ENCODE measurements around the gene SLC25A6. TPM values are rescaled to one million over a fixed set of nuclear protein-coding genes. Genes with fewer than 3 reads are reported as not detected.

Gene SLC25A6
- total and polyA plus RNA-seq, 9 of the 15 experiments (the other 6 are each of a cell fraction or from before 2014, with no cell fraction given), result 24.6 to 330 (median 129) TPM

GRCh38 chrX:1392376-1393068 lies 609 bp upstream of the SLC25A6 start (continued):
- peak; percentile 42; the same call in 1 of the 2 replicates for TF ChIP-seq CUX1 (CRISPR knock-in tag; IDR thresholded peaks at IDR 0.05)
- 0 out of 2 replicates have a peak, but pooled peaks have one; percentile 67 for TF ChIP-seq ZFPM2 (CRISPR knock-in tag; IDR thresholded peaks at IDR 0.05)
- TF ChIP-seq ZNF76 (CRISPR knock-in tag; IDR thresholded peaks at IDR 0.05; ENCODE audit: borderline replicate concordance), result peak; percentile 93
- peak; percentile 69; the same call in 1 of the 2 replicates for TF ChIP-seq GATAD2A (IDR thresholded peaks at IDR 0.05)
- no peak for TF ChIP-seq ATF1 (CRISPR knock-in tag; IDR thresholded peaks at IDR 0.05)
- peak; percentile 30; the same call in 1 of the 2 replicates for TF ChIP-seq ATF1 (tag; IDR thresholded peaks at IDR 0.05)
- peak in 1 of 3 experiments; percentile 68; a peak in 1 of 6 replicates for TF ChIP-seq ZBTB11 (CRISPR knock-in tag; IDR thresholded peaks at IDR 0.05)
- peak; percentile 98 for TF ChIP-seq NR2C2 (CRISPR knock-in tag; IDR thresholded peaks at IDR 0.05)
- peak; percentile 99 for TF ChIP-seq NR2C2 (tag; IDR thresholded peaks at IDR 0.05)
- peak; percentile 78 for TF ChIP-seq ELF2 (CRISPR knock-in tag; IDR thresholded peaks at IDR 0.05)
- TF ChIP-seq NR2C1 (IDR thresholded peaks at IDR 0.05), result peak; percentile 99
- TF ChIP-seq NR2C1 (tag; IDR thresholded peaks at IDR 0.05), result peak; percentile 99
- no peak for TF ChIP-seq SLC30A9 (CRISPR knock-in tag; IDR thresholded peaks at IDR 0.05)
- TF ChIP-seq ZNF707 (CRISPR knock-in tag; conservative IDR thresholded peaks at IDR 0.05), result 0 out of 2 replicates have a peak, but pooled peaks have one; percentile 32
- peak; percentile 91; the same call in 1 of the 2 replicates for TF ChIP-seq SP1 (CRISPR knock-in tag; IDR thresholded peaks at IDR 0.05)
- no peak for TF ChIP-seq TAF1 (IDR thresholded peaks at IDR 0.05; ENCODE audit: control insufficient read depth, extremely low read depth, insufficient read depth, low read length, severe bottlenecking)
- no peak for TF ChIP-seq TSC22D4 (tag; IDR thresholded peaks at IDR 0.05)
- peak; percentile 66 for TF ChIP-seq HMGN3 (IDR thresholded peaks at IDR 0.05; ENCODE audit: borderline replicate concordance, extremely low read depth, insufficient read length, low read depth, low read length)
- TF ChIP-seq ZNF175 (CRISPR knock-in tag; IDR thresholded peaks at IDR 0.05; ENCODE audit: low read depth), result peak; percentile 94

Measured in K562 (cell line).